Measurements from ENCODE around the gene MARK2. TPM values are rescaled to one million over a fixed set of nuclear protein-coding genes. Genes with fewer than 3 reads are reported as not detected.

MARK2 gene
- total and polyA plus RNA-seq, 12 donors: 12.6 to 42.7 (median 37.3) TPM

GRCh38 chr11:63911876-63912275 lies 73.0 kb downstream of the MARK2 start:
- Histone ChIP-seq H3K4me3 (no peak overlapping the region), H3K4me1 (peaks cover 13 to 60% (median 26%) of the 10 kb centered on the region in 9 donors), H3K27me3 (peaks cover 0 to 18% (median 0%) of the 10 kb centered on the region in 7 donors), H3K27ac (no peak overlapping the region), H3K36me3 (peaks cover 0 to 39% (median 8%) of the 10 kb centered on the region in 9 donors), H3K9me3 (no peaks in the 10 kb centered on the region)
- DNase-seq (no peak), ATAC-seq (no peak)
- WGBS, 2 donors: 89 to 91% methylated on average over 21 to 22 of the region's 22 CpGs
- intact Hi-C loops (cut with DNase I): no loop called here
- TF ChIP-seq, protein P1, sequence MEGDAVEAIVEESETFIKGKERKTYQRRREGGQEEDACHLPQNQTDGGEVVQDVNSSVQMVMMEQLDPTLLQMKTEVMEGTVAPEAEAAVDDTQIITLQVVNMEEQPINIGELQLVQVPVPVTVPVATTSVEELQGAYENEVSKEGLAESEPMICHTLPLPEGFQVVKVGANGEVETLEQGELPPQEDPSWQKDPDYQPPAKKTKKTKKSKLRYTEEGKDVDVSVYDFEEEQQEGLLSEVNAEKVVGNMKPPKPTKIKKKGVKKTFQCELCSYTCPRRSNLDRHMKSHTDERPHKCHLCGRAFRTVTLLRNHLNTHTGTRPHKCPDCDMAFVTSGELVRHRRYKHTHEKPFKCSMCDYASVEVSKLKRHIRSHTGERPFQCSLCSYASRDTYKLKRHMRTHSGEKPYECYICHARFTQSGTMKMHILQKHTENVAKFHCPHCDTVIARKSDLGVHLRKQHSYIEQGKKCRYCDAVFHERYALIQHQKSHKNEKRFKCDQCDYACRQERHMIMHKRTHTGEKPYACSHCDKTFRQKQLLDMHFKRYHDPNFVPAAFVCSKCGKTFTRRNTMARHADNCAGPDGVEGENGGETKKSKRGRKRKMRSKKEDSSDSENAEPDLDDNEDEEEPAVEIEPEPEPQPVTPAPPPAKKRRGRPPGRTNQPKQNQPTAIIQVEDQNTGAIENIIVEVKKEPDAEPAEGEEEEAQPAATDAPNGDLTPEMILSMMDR (IDR thresholded peaks at IDR 0.05): no peak

DNA sequence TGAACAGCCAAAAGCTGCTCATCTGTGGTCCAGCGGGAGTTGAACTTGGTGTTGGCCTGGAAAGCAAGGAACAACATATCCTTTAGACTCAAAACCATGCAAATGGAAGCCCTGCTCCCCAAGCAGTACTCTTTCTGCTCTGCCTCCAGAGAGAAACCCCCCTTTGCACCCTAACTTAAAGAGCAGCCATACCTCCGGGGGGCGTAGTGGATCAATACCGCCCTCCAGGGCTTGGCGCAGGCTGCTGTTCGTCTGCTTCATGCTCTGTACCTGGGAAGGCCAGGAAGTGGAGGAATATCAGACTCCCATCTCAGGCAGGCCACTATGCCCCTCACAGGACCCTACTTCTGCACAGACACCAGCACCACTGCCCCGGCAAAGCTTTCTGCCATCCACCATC lies 73.8 kb downstream of the MARK2 start:
- peaks cover 17 to 65% (median 31%) of the 10 kb centered on the region in 9 donors for H3K4me1 ChIP-seq
- DNase-seq: no peak
- TF ChIP-seq, protein P1 (IDR thresholded peaks at IDR 0.05): no peak

DNA sequence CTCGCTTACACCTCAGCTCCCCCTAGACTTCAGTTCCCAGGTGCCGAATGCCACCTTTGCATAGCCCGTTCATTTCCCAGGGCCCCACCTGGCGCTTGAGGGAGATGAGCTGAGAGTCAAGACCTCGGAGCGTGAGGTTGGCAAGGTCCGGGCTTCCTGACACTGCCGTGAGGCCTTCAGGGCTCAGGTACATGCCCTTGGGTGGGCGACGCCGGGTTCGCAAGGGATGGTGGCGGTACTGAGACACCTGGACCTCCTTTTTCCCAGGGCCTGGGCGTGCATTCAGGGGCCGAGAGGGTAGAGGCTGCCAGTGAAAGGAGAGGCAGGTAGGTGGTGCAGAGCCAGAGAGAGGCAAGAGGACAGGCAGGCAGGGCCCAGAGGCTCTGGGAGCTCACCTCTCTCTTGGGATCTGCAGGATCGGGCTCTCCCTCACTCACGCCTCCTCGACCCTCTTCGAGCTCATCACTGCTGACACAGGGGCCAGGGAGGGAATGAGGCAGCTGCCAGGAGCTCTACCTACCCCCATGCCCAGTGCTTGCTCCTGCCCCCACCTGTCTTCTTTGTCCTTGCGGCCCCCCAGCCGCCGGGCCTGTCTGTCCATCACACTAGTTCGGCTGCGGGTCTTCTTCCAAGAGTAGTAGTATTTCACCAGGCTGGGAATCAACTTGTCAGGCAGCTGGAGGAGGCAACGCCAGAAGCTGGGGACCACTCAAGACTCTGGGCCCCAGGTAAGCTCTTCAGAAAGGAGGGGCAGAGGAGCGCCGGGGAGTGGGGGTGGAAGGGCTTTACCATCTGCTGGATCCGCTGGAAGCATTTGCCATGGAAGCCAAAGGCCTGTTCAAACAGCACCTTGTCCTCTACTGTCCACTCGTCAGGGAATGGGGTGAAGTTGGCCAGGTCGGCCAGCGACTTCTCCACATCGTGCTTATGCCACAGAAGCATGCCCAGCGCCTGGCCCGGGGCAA lies 75.2 kb downstream of the MARK2 start:
- peaks cover 28 to 65% (median 37%) of the 10 kb centered on the region in 9 donors for H3K4me1 ChIP-seq
- peaks cover 0 to 39% (median 0%) of the 10 kb centered on the region in 7 donors for H3K27me3 ChIP-seq
- 92 to 93% methylated on average over 34 of the region's 34 CpGs for WGBS, 2 donors

More for the DNA sequence above, 73.8 kb downstream of the MARK2 start:
- Histone ChIP-seq H3K27ac (no peak overlapping the region), H3K27me3 (peaks cover 0 to 25% (median 0%) of the 10 kb centered on the region in 7 donors), H3K9me3 (no peaks in the 10 kb centered on the region), H3K4me3 (no peak overlapping the region), H3K36me3 (peaks cover 0 to 31% (median 8%) of the 10 kb centered on the region in 9 donors)
- no peak for ATAC-seq
- WGBS, 2 donors: 91 to 93% methylated on average over 7 of the region's 7 CpGs
- intact Hi-C loops (cut with DNase I): no loop called here

More for the DNA sequence above, 75.2 kb downstream of the MARK2 start:
- intact Hi-C loops (cut with DNase I): no loop called here
- no peak overlapping the region for H3K4me3 ChIP-seq
- H3K36me3 ChIP-seq: peaks cover 0 to 16% (median 3%) of the 10 kb centered on the region in 9 donors
- no peak overlapping the region for H3K27ac ChIP-seq
- ATAC-seq (no peak), DNase-seq (no peak)
- TF ChIP-seq, protein P1 (IDR thresholded peaks at IDR 0.05): no peak
- no peaks in the 10 kb centered on the region for H3K9me3 ChIP-seq

Data from heart right ventricle (tissue), 16 donors.